NCI-H128 (cell line): Measurements from ENCODE around the gene SORL1.

Experiments
- DNase-seq: peaks from one replicate; lab custom pipeline; 2025; ENCODE audit not compliant: unreplicated experiment; lab: John Stamatoyannopoulos, UW

Gene SORL1

DNA sequence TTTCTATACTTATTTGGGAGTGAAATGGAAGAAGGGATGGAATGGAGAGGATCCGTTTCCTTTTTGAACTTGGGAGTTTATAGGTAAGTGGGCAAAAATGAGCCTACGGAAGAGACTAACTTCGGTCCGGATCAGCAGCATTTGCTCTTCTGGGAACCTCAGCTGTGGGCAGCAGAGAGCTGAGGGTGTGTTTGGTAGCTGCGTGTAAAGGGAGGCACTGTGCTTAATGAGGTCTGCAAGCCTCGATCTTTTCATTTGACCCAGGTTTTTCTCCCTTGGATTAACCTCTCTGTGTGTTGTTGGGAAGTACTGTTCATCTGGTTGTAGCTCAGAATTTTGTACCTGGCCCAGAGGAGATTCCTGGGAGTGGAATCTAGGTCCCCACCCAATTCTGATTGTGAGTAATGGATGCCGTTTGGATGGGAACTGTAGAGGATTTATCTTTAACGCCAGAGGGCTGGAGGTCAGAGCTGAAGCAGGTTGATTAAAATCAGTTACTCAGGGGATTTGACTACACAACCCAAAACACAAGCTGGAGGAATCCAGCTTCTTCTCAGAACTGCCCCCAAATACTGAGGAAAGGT, 202.2 kb downstream of the SORL1 start:
- no peak for DNase-seq

DNA sequence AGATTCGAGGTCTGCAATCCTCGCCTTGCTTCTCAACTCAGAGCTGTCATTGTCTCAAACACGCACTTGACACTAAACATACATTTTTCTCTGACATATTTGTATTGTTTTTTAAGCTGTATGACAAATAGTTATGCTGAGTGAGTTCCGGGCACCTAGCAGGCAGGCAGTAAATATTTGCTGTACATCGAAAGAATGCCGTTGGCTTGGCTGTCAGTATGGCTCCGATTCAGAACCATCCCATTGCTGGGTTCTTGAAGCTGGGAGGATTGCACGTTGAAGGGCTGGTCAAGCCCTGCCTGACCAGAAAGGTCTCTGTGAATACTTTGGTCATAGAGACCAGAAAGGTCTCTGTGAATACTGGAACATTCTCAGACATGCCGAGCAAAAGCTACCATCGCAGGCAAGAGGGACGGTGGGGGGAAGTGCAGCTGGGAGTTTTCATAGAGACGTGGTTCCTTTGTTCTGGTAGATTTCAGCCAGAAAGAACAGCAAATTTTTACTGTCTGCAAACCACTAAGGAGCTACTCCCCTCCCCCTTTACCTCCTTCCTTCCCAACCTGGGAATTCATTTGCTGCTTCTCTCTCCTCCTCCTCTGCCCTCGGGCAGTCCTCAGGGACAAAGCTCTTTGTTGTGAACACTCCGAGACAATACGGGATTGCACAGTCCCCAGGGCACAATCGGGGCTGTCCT, 202.9 kb downstream of the SORL1 start:
- no peak for DNase-seq

DNA sequence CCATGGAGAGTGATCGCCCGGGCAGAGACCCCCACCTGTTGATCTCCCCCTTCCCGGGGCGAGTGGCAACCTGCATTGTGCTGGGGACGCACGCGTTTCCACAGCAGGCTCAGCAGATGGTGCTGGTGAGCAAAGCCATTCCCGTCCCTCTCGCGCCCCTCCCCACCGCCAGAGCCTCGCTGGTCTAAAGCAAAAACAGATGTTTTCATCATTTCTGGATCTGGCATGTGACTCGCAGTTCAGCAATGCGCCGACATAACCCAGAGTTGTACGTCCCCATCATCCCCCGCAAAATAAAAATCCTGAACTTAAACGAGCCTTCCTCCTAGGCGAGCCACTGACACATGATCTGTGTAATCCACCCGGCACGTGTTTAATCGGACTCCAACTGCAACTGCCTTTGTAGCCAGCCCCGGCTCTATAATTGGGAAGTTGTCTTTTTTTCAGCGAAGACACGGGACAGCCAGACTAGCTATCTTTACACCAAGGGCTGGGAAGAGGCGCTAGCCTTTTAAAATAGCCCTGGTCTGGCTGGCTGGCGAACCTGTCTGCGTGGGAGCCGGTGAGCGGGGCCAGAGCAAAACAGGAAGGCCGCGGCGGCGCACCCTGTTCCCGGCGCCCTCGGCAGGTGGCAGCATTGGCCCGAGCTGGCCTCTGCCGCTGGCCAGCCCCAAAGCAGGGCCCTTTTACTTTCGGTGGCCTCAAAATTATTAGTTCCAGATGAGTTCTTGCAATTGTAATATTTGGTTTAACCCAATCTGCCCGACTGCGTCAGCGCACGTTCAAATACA, 203.6 kb downstream of the SORL1 start:
- DNase-seq = peak; percentile 21

DNA sequence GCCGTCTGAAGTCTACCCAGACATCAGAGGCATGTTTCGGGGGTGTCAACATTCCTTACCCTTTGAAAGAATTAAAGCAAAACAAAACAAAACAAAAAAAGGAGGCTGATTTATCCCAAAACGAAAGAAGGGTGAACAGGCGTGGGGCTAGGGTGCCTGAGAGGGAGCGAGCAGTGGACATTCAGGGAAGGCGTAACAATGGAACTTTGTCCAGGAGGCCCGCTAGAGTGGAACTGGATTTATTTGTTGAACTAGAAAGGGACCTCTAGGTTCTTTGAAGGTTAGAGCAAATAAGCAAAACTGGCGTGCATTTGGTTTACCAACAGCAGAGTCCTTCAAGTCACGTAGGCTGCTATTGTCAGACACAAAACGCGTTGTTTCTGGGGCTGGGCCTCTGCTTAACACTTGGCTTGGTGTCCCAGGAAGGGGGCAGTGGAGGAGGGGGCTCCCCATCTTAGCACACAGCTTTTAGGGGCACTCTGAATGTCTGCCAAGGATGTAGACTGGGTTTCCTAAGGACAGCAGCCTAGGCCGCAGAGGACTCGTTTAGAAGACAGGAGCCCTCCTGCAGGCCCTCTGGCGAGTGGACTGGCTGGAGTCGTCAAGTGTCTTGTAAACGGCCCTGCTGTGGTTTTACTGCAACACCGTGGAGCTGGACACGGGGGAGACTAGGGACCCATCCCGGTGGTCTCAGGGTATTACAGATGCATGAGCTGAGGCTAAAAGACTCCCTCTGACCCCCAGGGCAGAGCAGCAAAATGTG, 204.4 kb downstream of the SORL1 start:
- no peak for DNase-seq

DNA sequence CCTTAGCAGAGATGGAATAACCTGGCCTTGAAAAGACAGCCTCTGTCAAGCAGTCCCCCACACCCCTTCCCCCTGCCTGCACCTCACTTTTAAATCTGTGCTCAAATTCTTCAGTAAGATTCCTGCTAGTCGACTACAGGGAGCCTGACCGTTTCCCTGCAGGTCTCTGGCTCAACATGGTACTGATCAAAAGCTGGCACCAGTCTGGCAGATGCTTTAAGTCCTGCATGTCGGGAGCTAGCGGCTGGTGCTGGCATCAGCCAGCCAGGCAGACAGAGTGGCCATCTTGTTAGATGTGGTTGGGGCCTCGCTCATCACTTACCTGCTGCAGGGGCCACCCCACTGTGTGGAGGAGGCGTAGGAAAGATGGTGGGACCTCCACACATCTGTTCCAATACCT, 205.0 kb downstream of the SORL1 start:
- no peak for DNase-seq

DNA sequence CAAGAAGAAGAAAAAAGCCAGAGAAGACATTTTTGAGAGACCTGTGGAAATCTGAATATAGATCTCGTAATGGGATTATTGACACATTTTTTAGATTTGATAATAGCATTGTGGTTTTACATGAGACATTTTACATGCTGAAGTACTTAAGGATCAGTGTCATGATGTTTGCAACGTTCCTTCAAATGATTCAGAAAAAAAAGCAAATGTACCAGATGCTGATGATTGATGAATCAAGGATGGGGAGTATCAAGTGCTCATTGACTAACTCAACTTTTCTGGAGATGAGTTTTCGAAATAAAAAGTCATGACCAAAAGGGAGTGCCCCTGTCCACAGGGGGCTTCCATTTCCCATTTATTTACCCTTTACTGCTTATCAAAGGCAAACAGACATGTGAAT, 207.7 kb downstream of the SORL1 start:
- no peak for DNase-seq

DNA sequence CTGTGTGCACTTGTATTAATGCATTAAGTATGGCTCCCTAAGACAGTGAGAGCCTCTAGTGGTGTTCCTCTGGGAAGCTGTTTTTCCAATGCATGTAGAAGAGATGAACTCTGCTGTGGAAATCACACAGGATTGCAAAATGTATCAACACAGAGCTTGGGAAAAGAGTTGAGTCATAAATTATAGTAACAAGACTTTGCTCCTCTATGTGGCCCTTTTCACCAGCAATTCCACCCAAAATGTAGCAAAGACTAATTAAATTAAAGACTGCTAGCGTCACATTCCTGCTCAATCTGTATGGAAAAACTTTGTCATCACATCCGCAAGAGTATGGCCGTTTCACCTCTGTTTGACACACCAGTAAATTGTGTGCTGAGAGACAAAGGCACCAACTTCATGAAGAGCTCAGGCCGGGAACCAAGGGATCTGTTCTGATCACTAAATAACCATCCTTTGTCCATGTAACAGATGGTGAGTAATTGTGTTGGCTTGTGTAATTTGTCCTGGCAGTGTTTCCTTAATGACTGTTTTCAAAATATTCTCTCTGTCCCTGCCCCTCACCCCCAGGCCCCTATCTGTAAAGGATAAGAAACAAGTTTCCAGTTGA, 209.9 kb downstream of the SORL1 start:
- DNase-seq = no peak

DNA sequence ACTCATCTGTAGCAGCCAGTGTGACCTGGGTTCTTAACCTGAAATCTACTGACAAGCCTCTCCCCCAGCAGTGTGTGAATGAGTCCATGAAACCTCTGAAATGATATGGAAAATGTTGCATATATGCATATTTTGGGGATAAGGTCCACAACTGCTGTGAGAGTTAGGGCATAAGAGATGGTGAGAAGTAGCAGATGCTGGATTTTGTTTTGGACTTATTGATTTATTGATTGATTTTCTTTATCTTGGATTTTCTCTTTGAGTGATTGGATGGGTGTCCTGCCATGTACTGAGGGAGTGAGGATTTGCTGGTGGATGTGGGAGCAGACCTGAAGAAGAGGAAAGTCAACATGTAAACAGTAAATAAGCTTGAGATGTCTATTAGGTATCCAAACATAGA, 212.0 kb downstream of the SORL1 start:
- no peak for DNase-seq

DNA sequence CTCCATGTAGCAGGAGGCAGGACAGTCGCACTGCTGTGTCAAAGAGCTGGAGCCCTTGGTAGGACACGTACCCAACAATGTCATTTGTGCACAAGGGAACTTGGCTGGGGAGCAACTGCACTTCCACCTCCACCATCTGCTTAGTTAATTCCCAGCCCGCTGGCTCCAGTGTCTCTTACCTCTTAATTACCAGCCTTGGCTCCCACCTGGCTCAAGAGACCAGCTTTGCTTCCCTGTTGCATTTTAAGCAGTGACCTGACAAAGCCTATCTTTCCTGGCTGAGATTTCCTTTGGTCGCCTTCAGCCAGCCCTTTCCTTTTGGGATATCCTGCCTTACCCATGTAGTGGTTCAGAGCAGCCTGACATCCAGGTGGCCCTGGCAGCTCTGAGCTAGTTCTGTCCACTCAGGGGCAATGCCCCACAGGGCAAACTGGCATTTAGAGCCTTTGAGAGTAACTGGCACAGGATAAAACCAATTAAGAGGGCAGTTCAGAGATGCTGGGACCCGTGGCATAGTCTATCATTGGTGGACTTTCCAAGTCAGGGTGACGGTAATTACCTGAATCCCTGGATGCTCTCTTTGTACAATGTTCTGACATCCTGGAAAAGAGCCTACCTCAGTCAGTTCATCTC, 213.2 kb downstream of the SORL1 start:
- no peak for DNase-seq

DNA sequence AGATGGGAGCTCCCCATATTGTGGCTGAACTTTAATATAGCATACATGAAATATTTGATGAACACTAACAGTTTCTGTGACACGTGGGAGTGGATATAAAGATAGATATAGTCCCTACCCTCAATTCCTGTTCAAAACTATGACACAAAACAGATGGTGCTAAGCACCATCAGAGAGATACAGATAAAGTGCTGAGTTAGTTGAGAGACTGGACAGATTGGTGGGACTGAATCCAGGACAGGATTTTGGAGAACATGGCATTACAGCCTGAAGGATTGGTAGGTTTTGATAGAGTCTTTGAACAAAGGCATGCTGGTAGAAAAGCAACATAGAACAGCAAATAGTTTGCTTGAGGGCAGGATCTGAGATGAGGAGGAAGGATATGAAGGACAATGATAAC, 215.7 kb downstream of the SORL1 start:
- DNase-seq = no peak

DNA sequence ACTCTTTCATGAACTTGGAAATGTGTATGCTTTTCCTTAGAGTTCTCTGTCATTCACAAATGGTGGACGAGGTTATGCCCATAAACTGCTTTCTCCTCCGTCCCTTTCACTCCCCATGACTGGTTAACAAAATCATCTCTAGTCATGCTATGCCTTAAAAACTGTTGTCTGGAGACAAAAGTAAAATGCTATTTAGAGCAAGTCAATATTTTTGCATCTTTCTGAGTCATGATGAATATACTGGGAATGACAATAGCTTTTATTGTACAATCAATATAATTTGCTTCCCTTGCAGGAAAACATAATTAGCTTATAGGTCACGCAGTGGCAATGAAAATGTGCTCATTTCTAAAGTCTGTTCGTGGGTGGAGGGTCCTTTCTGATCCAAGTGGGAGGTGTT, 217.3 kb downstream of the SORL1 start:
- DNase-seq = no peak

DNA sequence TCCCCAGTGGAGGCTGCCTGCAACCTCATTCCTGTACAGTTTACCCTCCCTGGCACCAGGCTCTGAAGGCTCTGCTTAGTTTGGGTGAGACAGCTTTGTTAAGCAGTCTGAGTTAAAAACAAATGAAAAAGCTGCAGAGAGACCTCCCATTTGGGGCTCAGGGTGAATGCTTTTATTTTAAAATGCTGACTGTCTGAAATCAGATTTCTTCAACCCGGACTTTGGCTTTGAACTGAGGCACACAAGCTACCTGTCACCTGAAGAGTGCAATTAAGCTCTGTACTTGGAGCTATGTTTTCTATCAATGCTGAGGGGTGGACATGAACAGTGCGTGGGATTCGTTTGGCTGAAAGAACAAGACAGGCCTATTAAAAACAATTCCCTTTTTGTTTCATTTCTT, 218.2 kb downstream of the SORL1 start:
- no peak for DNase-seq

DNA sequence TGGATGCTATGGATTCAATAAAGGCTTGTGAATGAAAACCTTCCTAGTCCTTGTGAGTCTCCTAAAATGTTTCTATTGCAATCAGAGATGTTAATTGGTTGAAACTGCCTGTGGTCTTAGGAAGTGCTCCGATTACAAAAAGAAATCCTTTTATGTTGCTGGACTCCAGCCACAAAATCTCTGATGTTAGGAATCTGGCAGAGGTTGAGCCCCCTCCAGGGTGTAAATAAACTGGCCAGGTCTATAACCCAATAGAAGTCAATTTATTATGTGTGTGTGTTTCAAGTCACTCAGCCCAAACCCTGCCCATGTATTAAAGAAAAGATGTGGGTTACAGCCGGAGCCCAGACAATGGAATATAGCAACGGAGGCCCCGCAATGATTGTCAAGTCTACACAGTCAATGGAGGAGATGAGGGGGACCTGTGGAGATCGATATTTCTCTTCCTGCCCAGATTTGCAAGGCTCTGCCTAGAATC, 218.7 kb downstream of the SORL1 start:
- no peak for DNase-seq

DNA sequence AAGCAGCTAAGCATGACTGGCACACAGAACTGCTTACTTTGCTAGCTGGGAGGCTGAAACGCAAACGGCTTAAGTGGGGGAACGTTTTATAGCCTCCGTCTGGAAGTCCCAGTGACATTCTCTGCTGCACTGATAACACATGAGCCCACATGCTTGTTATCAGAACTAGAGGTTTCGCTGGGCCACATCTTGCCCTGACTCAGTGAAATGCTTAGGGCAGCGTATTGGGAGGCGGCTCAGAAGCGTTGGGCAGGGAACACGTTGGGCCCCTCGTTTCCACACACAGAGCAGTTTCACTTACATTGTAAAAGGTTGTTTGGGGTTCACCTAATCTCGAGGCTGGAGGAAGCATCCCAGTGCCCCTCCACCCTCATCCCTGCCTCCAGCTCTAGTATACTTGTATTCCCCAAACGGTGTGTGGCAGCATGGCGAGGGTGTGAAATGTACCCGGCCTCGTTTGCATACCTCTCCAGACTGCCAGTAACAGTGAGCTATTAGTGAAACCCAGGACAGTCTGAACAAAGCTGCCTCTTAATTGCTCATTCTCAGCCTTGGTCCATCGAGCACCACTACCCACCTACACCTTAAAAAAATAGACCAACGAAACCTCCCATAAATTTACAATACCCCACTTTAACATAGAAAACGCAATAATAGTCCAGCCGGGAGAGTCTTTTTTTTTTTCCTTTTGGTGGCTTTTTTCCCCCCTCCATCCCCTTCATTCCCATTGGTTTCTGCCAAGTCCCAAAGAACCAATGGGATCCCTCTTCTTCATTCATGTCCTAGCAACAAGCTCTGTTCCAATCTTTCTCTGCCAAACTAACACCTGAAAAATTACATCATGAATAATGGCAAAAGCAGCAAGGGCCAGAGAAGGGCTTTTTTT, 219.4 kb downstream of the SORL1 start:
- DNase-seq = no peak

DNA sequence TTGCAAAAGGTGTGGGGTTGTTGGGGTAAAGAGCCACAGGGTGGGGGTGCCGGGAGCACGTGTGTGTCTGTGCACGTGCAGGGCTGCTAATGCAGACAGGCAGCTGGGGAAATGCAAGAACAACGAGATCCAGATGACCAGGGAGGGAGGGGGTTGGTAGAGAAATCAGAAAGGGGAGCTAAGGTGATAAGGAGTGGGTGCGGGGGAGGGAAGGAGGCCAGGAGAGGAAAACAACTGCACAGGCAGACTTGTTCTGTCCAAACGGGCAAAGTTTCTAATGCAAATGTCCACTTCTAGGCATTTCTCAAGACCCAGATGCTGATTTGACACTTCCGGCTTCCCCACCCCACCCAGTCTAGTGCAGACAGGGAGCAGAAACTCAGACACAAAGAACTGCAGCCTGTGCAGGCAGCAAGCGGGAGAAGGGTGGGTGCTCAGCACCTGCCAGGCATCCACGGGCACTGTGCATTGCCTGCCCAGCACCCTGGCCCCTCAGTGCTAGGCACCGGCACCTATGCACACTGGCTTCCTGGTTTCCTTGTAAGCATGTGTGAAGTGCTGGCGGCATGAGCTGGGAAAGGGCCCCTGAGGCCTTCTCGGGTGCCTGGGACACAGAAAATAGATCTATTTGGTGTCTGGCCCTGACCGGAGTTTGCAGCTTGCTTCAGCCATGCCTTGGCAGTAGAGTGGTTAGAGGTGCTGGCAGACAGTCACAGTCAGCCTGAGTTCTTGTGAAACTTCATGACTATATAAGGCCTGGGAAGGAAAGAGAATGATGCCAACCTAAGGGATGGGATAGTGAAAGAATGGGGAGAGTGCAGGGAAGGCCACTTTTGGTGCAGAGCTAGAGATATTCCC, 220.7 kb downstream of the SORL1 start:
- DNase-seq = no peak

DNA sequence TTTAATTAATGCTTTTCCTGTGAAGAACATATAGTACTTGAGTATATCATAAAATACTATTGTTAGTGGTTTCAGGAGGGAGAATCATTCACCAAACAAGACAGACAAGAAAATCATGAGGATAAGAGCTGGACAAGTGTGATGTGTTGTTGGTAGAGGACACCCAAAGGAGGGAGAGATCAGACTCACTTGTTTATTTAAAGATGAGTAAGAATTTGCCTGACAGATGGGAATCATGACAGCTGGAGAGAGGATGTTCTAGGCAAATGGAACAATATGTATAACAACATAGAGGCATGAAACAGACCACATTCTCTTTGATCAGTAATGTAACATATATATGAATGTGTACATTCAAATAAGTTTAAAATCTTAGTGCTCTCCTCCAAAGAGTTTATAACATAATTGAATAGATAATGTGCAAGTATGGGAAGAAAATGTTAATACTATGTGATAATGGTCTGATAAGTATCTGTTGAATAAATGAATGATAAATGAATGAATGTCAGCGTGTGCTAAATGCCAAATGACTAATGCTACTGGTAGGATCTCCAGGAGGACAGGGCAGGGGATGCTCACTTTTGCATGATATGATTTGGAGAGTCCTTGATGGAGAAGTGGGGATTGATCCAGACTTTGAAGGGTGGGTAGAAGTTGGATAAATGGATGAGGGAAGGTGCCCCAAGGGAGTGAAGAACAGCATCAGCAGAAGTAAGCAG, 229.6 kb downstream of the SORL1 start:
- no peak for DNase-seq
